ENCODE results near the gene RGMA.

- no peak for TF ChIP-seq GATA3 (IDR thresholded peaks at IDR 0.05; ENCODE audit: low read depth, low read length)
- no peak for TF ChIP-seq GATA2 (IDR thresholded peaks at IDR 0.05; ENCODE audit: low read depth, low read length)
Observed at GRCh38 chr15:93091465-93091864, 2.5 kb upstream of the RGMA start.

All from SH-SY5Y (cell line).